HG02678 (cell line): ENCODE measurements around the gene RPRML.

Source experiments
- ATAC-seq: cut with Tn5 transposase; IDR thresholded peaks from one replicate; pipeline ENCODE4 v1.9.1; 2021; ENCODE audit warnings: mild to moderate bottlenecking, moderate library complexity; ENCODE audit not compliant: unreplicated experiment

RPRML gene

DNA sequence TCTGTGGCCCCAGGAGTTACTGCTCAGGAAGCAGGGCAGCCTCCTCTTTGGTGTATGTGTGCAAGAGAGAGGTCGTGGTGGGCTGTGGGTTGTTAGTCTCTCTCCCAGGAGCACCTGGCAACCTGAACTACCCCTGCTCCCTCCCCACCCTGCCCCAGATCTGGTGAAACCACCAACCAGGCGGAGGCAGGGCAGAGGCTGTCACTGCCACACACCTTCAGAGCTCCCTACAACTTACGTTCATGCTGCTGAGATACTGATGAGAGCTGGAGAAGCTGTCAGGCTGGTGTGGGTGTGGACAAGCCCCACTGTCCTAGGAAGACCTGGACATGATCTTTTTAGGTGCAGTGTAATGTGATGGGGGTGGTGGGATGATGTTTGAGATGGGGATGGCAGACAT lies 31.8 kb downstream of the RPRML start:
- no peak for ATAC-seq

DNA sequence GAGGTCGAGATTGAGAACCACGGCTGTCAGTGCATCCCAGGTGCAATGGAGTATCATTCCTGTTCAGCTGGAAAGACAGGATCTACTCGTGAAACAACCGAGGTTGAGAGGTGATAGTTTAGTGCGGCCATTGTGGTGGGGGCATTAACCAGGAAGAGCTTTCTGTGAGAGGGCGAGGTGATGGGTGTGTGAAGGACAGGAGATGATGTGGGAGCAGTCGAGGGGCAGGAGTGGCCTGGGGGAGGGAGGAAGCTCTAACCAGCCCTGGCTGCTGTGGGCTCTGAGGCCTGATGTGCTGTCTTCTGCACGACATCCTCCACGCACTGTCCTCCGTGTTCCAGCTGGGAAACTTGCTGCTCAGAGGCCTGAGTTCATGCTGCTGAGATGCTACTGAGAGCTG lies 34.1 kb downstream of the RPRML start:
- no peak for ATAC-seq

- ATAC-seq = no peak
Observed at GRCh38 chr17:46943501-46944393, 35.3 kb downstream of the RPRML start.

GRCh38 chr17:46943218-46943500 lies 35.9 kb downstream of the RPRML start:
- no peak for ATAC-seq

DNA sequence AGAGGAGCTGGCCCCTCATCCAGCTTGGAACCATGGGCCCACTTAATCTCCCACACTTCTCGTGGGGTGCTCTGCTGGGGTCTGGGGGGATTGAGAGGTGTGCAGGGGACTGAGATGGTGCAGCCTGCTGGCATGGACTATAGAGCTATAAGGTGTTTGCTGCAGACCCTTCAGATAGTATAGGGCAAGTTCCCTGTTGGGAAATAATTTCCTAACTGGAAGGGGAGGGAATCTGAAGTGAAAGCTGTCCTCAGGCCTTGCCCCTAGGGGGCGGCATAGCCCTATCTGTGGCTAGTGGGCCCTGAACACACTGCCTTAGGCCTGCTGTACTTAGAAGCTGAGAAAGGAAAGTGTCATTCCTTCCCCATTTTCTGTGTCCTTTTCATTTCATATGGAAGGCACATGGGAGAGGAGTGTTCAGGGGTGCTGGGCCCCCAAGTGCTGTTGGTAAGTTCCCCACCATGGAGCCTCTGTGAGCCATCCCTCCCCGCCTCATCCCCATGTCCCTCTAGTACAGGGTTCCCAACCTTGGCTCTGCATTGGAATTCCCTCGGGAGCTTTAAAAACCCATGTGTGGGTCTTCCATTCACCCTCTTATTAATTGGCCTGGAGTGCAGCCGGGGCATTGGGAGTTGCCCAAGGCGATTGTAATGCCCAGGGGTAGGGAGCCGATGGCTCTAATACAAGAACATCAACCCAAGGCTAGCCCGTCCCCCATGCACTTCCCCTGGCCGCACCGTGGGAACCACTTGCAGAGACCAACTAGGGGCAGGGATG lies 36.4 kb downstream of the RPRML start:
- ATAC-seq = no peak

DNA sequence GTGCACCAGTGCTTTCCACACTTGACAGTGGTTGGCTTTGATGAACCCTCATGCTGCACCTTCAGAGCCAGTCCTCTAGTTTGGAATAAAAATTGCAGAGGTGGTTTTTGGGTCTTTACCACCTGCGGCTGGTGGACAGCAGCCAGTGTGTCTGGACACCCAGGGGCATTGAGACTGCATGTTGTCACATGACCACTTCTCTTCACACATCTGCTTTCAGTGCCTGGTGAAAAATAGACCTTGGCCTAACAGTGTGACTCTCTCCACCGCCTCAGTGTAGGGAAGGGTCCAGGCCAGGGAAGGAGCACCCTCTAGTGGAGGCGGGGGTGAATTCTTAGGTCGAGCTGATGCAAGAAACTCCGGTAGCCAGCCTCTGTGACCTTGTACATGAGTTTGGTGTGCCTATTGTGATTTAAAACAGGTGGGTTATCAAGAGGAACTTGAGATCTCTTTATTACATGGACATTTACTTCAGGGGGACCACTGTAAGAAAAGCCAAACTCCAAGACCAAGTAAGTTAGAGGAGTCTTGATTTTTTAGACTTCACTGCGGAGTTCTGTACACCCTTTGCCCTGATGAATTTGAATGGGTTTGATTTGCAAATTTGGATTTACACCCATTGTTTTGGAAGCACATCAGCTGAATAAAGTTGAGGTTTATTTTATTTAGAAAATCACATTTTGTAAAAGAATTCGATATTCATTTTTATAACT lies 38.2 kb downstream of the RPRML start:
- ATAC-seq = no peak

DNA sequence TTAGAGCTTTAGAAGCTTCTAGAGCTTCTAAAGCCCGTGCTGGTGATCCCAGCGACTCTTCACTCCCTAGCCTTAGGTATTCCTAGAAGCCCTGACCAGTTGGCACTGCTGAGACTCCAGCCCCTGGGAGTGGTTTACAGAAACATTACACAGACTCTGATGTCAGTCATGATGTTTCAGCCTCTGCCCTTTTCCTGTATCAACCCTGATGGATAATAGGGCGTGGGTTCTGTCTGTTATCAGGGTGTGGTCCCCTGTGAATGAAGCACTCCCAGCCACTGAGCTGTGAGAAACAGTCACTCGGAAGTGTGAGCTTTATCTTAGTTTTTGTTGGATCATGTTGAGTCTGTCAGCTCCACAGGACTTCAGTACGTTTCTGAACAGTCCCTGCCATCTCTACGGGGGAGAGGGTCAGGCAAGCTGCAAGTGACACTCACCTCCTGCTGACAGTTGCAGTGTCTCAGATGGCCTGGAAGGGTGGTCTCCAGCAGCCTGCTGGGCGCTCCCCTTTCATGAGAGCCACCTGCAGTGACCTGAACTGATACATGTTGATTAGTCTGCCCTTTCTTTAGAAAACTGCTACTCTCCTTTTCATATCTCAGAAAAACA lies 43.3 kb downstream of the RPRML start:
- no peak for ATAC-seq

- no peak for ATAC-seq
Observed at GRCh38 chr17:46931596-46931995, 47.5 kb downstream of the RPRML start.

DNA sequence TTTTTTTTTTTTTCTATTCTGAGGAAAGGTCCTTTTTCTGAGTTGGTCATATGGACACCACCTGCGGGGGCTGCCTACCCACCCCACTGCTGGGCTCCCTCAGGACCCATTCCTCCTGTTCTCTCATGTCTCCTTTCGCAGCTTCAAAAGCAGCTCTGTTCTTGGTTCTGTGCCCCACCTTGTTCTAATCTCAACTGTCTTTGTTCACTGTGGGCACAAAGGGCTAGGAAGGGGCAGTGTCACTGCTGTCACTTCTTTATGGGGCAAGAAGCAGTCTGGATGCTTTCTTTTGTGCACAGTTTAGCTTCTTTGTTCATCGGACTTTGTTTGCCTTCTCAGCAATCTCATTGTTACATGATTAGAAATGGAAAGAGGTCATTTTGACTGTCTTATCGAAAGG lies 49.0 kb downstream of the RPRML start:
- no peak for ATAC-seq

DNA sequence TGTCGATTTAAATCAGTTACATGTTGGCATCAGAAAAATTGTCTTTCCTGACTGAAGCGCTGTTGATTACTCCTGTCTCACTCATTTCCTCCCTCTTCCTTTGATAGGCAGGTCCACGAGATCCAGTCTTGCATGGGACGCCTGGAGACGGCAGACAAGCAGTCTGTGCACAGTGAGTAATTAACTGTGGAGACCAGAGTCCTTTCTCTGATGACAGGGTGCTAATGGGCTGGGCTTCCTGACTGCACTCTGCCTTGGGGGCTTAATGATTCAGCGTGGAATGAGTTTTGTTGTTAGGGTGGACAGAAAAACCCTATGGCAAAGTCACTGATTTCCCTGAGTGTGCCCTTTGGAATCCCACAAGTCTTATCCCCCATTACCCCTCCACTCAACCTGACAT lies 49.6 kb downstream of the RPRML start:
- ATAC-seq = no peak

DNA sequence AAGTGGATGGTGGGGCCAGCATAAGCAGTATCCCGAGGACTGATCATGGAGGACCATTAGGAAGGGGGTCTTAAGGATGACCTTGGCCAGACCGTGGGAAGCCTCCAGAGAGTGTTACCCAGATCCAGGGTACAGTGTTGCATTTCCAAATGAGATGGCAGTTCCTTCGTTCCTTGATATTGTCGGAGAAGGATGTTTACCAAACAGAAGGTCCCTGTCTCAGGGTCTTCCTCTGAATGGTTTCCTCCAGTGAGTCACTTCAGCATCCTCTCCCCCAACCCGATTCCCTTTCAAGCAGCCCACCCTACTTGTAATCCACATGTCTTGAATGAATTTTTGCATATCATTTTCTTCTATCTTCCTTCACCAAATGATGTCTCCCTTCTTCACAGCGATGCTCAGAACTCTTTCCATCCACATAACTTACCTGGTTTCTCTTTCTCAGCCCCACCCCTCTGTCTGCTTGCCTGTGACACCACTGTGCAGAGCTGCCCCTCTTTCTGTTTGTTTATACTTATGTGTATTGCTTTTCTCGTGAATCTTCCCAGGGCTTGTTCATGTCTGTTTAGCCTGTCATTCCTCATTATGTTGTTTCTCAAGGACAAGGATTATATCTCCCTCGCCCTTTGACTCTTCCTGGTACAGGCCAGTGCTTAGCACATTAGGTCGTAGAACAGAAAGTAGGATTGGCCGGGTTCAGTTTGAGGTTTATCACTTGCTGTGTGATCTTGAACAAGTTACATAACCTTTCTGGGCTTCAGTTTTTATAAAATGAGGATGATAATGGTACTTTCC lies 50.4 kb downstream of the RPRML start:
- no peak for ATAC-seq
